Measurements from ENCODE around the gene HDAC4.

GRCh38 chr2:239343460-239343859, 57.4 kb downstream of the HDAC4 start:
- TF ChIP-seq ZSCAN29 (IDR thresholded peaks at IDR 0.05) (no peak), HCFC1 (IDR thresholded peaks at IDR 0.05; ENCODE audit: low read length) (no peak), POLR2A (IDR thresholded peaks at IDR 0.05; ENCODE audit: low read depth, low read length) (no peak), IKZF2 (IDR thresholded peaks at IDR 0.05) (no peak), PAX8 (IDR thresholded peaks at IDR 0.05) (no peak), MLLT1 (IDR thresholded peaks at IDR 0.05) (no peak), EZH2 (IDR thresholded peaks at IDR 0.05; ENCODE audit: borderline replicate concordance, control insufficient read depth, low read depth, low read length) (no peak), CEBPB (IDR thresholded peaks at IDR 0.05; ENCODE audit: borderline replicate concordance in 1 of 2, low read depth in 2 of 2, low read length in 2 of 2) (no peak)

All from GM12878 (cell line).